H9 (cell line): ENCODE measurements around the gene PID1. TPM values are rescaled to one million over a fixed set of nuclear protein-coding genes. Genes with fewer than 3 reads are reported as not detected.

Experiments
- DNase-seq: peaks from one replicate; pipeline ENCODE4 v3.0.0-alpha.2; 2017
- H2AFZ ChIP-seq: one replicate; pipeline ENCODE4 v1.6.1; 2013; ENCODE audit warnings: mild to moderate bottlenecking, low read length, control low read depth, moderate library complexity
- H2AK5ac ChIP-seq: 2 replicates; pipeline ENCODE4 v1.6.1; 2013; ENCODE audit warnings: low read length, control low read depth, mixed read lengths; ENCODE audit not compliant: insufficient read length
- H2BK120ac ChIP-seq: one replicate; pipeline ENCODE4 v1.6.1; 2013; ENCODE audit warnings: low read depth, mild to moderate bottlenecking, low read length, control low read depth, inconsistent platforms; ENCODE audit not compliant: poor library complexity, severe bottlenecking
- H2BK12ac ChIP-seq: 2 replicates; pipeline ENCODE4 v1.6.1; 2013; ENCODE audit warnings: low read length, control low read depth, mixed read lengths, low read depth; ENCODE audit not compliant: insufficient read length
- H2BK15ac ChIP-seq: 2 replicates; pipeline ENCODE4 v1.6.1; 2013; ENCODE audit warnings: low read depth, low read length, control low read depth
- H2BK20ac ChIP-seq: one replicate; pipeline ENCODE4 v1.6.1; 2013; ENCODE audit warnings: low read depth, mild to moderate bottlenecking, low read length, control low read depth, inconsistent platforms; ENCODE audit not compliant: poor library complexity, severe bottlenecking
- H2BK5ac ChIP-seq: 2 replicates; pipeline ENCODE4 v1.6.1; 2013; ENCODE audit warnings: low read length, control low read depth, mixed read lengths; ENCODE audit not compliant: insufficient read length
- H3K14ac ChIP-seq: 2 replicates; pipeline ENCODE4 v1.6.1; 2013; ENCODE audit warnings: low read length, control low read depth; ENCODE audit not compliant: insufficient read depth
- H3K18ac ChIP-seq: 2 replicates; pipeline ENCODE4 v1.6.1; 2013; ENCODE audit warnings: low read depth, mild to moderate bottlenecking, mixed read lengths, low read length, control low read depth; ENCODE audit not compliant: insufficient read length
- H3K23ac ChIP-seq: 2 replicates; pipeline ENCODE4 v1.6.1; 2013; ENCODE audit warnings: low read length, control low read depth, mixed read lengths, low read depth; ENCODE audit not compliant: insufficient read length
- H3K23me2 ChIP-seq: 2 replicates; pipeline ENCODE4 v1.6.1; 2013; ENCODE audit warnings: low read depth, mild to moderate bottlenecking, mixed read lengths, low read length, control low read depth; ENCODE audit not compliant: insufficient read length, poor library complexity, severe bottlenecking
- H3K27ac ChIP-seq: 2 replicates; pipeline ENCODE4 v1.5.1; 2013; ENCODE audit warnings: low read length, control low read depth, mixed read lengths, low read depth; ENCODE audit not compliant: insufficient read length
- H3K27me3 ChIP-seq: 2 replicates; pipeline ENCODE4 v1.6.1; 2013; ENCODE audit warnings: low read length, control low read depth, inconsistent platforms; ENCODE audit not compliant: insufficient read depth
- H3K4ac ChIP-seq: 2 replicates; pipeline ENCODE4 v1.6.1; 2013; ENCODE audit warnings: low read depth, mild to moderate bottlenecking, control low read depth, inconsistent platforms, low read length, moderate library complexity
- H3K4me1 ChIP-seq: 2 replicates; pipeline ENCODE4 v1.6.1; 2013; ENCODE audit warnings: low read length, control low read depth, inconsistent platforms; ENCODE audit not compliant: insufficient read depth
- H3K4me2 ChIP-seq: 2 replicates; pipeline ENCODE4 v1.6.1; 2013; ENCODE audit warnings: low read length, control low read depth, mixed read lengths; ENCODE audit not compliant: insufficient read length, insufficient read depth
- H3K56ac ChIP-seq: 2 replicates; pipeline ENCODE4 v1.6.1; 2013; ENCODE audit warnings: low read depth, mild to moderate bottlenecking, mixed read lengths, low read length, control low read depth; ENCODE audit not compliant: insufficient read length
- H3K79me1 ChIP-seq: 2 replicates; pipeline ENCODE4 v1.6.1; 2013; ENCODE audit warnings: low read depth, mild to moderate bottlenecking, moderate library complexity, low read length, control low read depth, inconsistent platforms; ENCODE audit not compliant: insufficient read depth, poor library complexity, severe bottlenecking
- H3K79me2 ChIP-seq: 2 replicates; pipeline ENCODE4 v1.6.1; 2013; ENCODE audit warnings: low read length, control low read depth, inconsistent platforms; ENCODE audit not compliant: insufficient read depth
- H3K9ac ChIP-seq: 2 replicates; pipeline ENCODE4 v1.6.1; 2013; ENCODE audit warnings: low read length, control low read depth, mixed read lengths; ENCODE audit not compliant: insufficient read length; ENCODE audit errors: extremely low read depth
- H3K9me3 ChIP-seq: one replicate; pipeline ENCODE4 v1.6.1; 2013; ENCODE audit warnings: low read depth, low read length, inconsistent platforms; ENCODE audit not compliant: control insufficient read depth
- H3T11ph ChIP-seq: one replicate; pipeline ENCODE4 v1.6.1; 2013; ENCODE audit warnings: mild to moderate bottlenecking, low read length, control low read depth, inconsistent platforms
- H4K20me1 ChIP-seq: one replicate; pipeline ENCODE4 v1.6.1; 2013; ENCODE audit not compliant: control insufficient read depth, insufficient read length, insufficient read depth
- H4K5ac ChIP-seq: 2 replicates; pipeline ENCODE4 v1.6.1; 2013; ENCODE audit warnings: low read depth, mild to moderate bottlenecking, mixed read lengths, low read length, control low read depth; ENCODE audit not compliant: insufficient read length
- H4K8ac ChIP-seq: replicated peaks from 2 replicates; pipeline ENCODE4 v1.6.1; 2013; ENCODE audit warnings: low read length, control low read depth, mixed read lengths, low read depth; ENCODE audit not compliant: insufficient read length
- H4K91ac ChIP-seq: 2 replicates; pipeline ENCODE4 v1.6.1; 2013; ENCODE audit warnings: low read depth, mild to moderate bottlenecking, moderate library complexity, mixed read lengths, low read length, control low read depth; ENCODE audit not compliant: insufficient read length
- H3K27ac Mint-ChIP-seq, 3 experiments: 2 replicates in 2 of 3; 3 replicates in 1 of 3; pipeline ENCODE4 v1.8.0; 2020 to 2021; ENCODE audit warnings: mixed read lengths in 3 of 3, mild to moderate bottlenecking in 1 of 3, moderate library complexity in 1 of 3
- H3K27me3 Mint-ChIP-seq: 2 replicates; pipeline ENCODE4 v1.8.0; 2021; ENCODE audit warnings: low read depth, mild to moderate bottlenecking, moderate library complexity, mixed read lengths
- H3K36me3 Mint-ChIP-seq, 3 experiments: 2 replicates in 2 of 3; 3 replicates in 1 of 3; pipeline ENCODE4 v1.8.0; 2020 to 2021; ENCODE audit warnings: low read depth in 3 of 3, mixed read lengths in 3 of 3; ENCODE audit not compliant: insufficient read depth in 1 of 3
- H3K4me1 Mint-ChIP-seq, 2 experiments: 2 replicates each; pipeline ENCODE4 v1.8.0; 2020; ENCODE audit warnings: mixed read lengths in 2 of 2
- H3K4me3 Mint-ChIP-seq, 2 experiments: 2 replicates in 1 of 2; 3 replicates in 1 of 2; pipeline ENCODE4 v1.8.0; 2020 to 2021; ENCODE audit warnings: mild to moderate bottlenecking in 2 of 2, mixed read lengths in 2 of 2, moderate library complexity in 1 of 2
- H3K9me3 Mint-ChIP-seq, 2 experiments: 2 replicates in 1 of 2; 3 replicates in 1 of 2; pipeline ENCODE4 v1.8.0; 2020; ENCODE audit warnings: mild to moderate bottlenecking in 2 of 2, mixed read lengths in 2 of 2, moderate library complexity in 1 of 2
- whole genome bisulfite sequencing: extraction: QIAGEN DNeasy Blood & Tissue Kit; methylation state at CpG from one replicate; pipeline ENCODE4 v1.1.7; 2013; ENCODE audit warnings: missing lambda C conversion rate, low lambda C conversion rate, mixed read lengths; ENCODE audit not compliant: insufficient read length; ENCODE audit errors: extremely low coverage; 5-methylcytosine and 5-hydroxymethylcytosine counted together
- long read RNA-seq: library from polyadenylated mRNA; unstranded; transcript quantifications from one replicate; pipeline ENCODE4 v2.0.0, GENCODE V29; 2020
- total RNA-seq: library from RNA; stranded (reverse); gene quantifications from 2 replicates; pipeline ENCODE4 v1.2.1, GENCODE V29; 2021
- TF ChIP-seq, protein P1 (sequence below): fragments of 200-600 bp; sonication (generic); conservative IDR thresholded peaks from 3 replicates; pipeline ENCODE4 v1.8.0; 2021; ENCODE audit warnings: antibody characterized with exemption, mild to moderate bottlenecking

PID1 gene, protein sequence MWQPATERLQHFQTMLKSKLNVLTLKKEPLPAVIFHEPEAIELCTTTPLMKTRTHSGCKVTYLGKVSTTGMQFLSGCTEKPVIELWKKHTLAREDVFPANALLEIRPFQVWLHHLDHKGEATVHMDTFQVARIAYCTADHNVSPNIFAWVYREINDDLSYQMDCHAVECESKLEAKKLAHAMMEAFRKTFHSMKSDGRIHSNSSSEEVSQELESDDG
- total RNA-seq, result 1.4 and 1.9 TPM in 2 replicates
- long read RNA-seq, transcript PID1-203 (3 exons, 2,533 nt), result major isoform, 8 of 10 reads
- long read RNA-seq, partial matches to known transcripts, result 2 of 10 reads
- long read RNA-seq, other reads (novel, unspliced or antisense), result 0 of 10 reads

DNA sequence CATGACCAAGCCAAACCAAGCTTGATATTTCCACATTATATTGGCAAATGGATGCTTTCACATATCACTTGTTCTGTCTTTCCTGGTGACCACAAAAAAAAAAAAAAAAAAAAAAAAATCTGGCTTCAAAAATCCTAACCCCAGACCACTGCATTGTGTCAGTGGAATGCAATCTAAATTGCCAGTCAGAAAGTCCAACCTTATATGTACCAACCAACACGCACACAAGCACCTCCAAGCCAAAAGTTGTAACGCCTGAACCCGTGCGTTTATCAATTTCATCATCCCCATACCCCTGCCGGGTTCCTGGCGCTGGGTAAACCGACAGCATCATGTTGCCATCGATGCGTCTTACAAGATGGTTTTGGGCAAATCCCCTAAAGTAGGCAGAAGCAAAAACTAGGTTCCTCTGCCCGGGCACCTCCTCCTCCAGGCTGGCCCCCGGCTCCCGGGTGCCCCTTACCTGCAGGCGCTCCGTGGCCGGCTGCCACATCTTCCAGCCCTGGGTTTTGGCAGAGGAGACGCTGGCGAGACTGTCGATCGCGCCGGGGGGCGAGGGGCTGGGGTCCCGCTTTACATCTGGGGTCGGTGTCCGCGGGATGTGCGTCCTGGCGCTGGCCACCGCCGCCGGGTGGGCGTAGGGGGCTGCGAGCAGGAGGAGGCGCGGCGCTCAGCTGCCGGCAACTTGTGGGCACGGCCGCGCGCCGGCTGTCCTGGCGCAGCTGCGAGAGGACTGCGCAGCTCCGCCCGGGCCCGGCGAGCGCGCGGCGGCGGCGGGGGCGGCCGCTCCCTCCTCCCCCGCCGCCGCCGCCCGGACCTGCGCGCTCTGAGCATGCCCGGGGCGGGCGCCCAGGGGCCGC is at the start of gene PID1:
PID1 (minus strand) TSS at position 737 of the 860 bp plus-strand sequence; CDS start at position 493, 244 bp downstream.
- peaks cover 5% of the 10 kb centered on the region for H3K23me2 ChIP-seq
- Mint-ChIP-seq H3K9me3 (no peaks in the 10 kb centered on the region), H3K4me3 (peak within 1 kb of the TSS; percentile 66 to 78), H3K4me1 (peaks cover 10 to 16% of the 10 kb centered on the region in 2 experiments), H3K27me3 (peaks cover 40% of the 10 kb centered on the region), H3K27ac (no peak within 1 kb of the TSS), H3K36me3 (no peaks in the 10 kb centered on the region)
- no peaks in the 10 kb centered on the region for H3K9me3 ChIP-seq
- no peaks in the 10 kb centered on the region for H3K4me1 ChIP-seq
- H3K18ac ChIP-seq, result no peak within 1 kb of the TSS
- no peak within 1 kb of the TSS for H4K91ac ChIP-seq
- TF ChIP-seq, protein P1, sequence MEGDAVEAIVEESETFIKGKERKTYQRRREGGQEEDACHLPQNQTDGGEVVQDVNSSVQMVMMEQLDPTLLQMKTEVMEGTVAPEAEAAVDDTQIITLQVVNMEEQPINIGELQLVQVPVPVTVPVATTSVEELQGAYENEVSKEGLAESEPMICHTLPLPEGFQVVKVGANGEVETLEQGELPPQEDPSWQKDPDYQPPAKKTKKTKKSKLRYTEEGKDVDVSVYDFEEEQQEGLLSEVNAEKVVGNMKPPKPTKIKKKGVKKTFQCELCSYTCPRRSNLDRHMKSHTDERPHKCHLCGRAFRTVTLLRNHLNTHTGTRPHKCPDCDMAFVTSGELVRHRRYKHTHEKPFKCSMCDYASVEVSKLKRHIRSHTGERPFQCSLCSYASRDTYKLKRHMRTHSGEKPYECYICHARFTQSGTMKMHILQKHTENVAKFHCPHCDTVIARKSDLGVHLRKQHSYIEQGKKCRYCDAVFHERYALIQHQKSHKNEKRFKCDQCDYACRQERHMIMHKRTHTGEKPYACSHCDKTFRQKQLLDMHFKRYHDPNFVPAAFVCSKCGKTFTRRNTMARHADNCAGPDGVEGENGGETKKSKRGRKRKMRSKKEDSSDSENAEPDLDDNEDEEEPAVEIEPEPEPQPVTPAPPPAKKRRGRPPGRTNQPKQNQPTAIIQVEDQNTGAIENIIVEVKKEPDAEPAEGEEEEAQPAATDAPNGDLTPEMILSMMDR, result no peak
- H3K4me2 ChIP-seq, result peak within 1 kb of the TSS; percentile 58
- H3K79me2 ChIP-seq, result no peaks in the 10 kb centered on the region
- no peak within 1 kb of the TSS for H3K9ac ChIP-seq
- H4K8ac ChIP-seq, result no peak within 1 kb of the TSS
- peak within 1 kb of the TSS; percentile 93 for H3K14ac ChIP-seq
- no peak within 1 kb of the TSS for H2BK15ac ChIP-seq
- no peak within 1 kb of the TSS for H3K27ac ChIP-seq
- no peaks in the 10 kb centered on the region for H3K79me1 ChIP-seq
- no peaks in the 10 kb centered on the region; the same call in none of the 2 replicates for H3K27me3 ChIP-seq
- no peaks in the 10 kb centered on the region for H4K20me1 ChIP-seq
- no peak within 1 kb of the TSS for H3K4ac ChIP-seq
- peak; percentile 41 for DNase-seq
- no peak within 1 kb of the TSS for H2BK120ac ChIP-seq
- no peak within 1 kb of the TSS for H4K5ac ChIP-seq
- H2BK5ac ChIP-seq, result no peak within 1 kb of the TSS
- no peak within 1 kb of the TSS for H2BK20ac ChIP-seq
- H2AK5ac ChIP-seq, result no peak within 1 kb of the TSS
- H3K23ac ChIP-seq, result no peak within 1 kb of the TSS
- no peak within 1 kb of the TSS for H3T11ph ChIP-seq
- H2BK12ac ChIP-seq, result no peak within 1 kb of the TSS
- no peak within 1 kb of the TSS for H3K56ac ChIP-seq
- no CpG with 5 or more reads among the region's 68 CpGs for WGBS
- no peak within 1 kb of the TSS for H2AFZ ChIP-seq
